GM19351 (cell line): ENCODE data around the gene MPPED1.

Experiments
- ATAC-seq: cut with Tn5 transposase; IDR thresholded peaks from one replicate; pipeline ENCODE4 v1.9.1; 2021; ENCODE audit warnings: mild to moderate bottlenecking, moderate library complexity; ENCODE audit not compliant: unreplicated experiment

Gene MPPED1

DNA sequence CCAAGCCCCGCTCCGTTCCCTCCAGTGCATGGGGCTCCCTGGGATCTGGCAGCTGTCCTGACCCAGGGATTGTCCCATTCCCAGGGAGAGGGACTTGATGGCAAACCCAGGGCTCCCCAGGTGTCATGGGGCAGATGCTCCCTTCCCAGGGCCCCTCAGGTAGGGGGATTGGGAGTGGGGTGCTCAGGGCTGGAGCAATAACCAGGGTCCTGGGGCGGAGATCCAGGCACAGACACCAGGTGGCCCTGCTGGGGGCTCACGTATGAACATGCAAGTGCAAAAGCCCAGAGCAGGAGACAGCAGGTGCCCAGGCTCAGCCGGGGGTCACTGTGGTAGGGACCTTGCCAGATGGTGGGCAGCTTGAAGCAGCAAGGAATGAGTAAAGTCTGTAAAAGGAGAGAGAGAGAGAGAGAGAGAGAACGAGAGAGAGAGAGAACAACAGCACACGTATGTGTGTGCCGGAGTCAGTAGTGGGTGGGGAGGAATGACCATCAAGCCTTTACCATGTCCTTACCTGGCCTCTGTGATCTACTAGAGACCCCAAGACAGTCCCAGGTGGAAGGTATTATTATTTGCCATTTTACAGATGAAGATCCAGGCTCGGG is 19.3 kb upstream of the MPPED1 start:
- ATAC-seq, result no peak

DNA sequence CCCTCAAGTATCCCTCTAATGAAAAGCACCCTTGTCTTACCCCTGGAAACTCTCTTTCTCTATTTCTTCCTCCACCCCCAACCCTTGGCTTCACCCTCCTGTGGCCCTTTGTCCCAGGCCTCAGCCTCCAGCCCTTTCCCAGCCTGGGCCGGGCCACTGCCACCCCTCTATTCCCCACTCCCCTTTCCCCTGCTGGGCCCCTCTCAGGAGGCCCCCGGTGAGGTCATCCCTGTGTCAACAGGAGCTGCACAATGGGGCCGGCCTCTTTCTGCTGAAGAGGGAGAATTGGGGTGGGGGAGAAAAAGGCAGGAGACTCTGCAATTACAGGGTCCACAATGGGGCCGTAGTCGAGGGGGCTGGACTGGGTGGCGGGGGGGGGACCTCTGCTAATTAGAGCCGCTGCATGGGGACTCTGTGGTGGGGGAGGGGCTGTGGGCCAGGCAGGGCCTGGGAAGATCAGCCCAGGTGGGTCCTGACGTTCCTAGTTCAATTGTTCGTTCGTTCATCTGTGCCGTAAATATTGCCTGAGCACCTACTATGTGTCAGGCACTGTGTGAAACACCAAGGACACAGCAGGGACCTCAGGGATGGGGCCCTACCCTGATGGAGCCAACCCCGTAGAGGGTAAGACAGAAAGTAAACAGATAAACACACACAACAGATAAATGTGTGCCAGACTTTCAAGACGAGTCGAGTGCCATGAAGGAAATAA is 18.5 kb upstream of the MPPED1 start:
- no peak for ATAC-seq

DNA sequence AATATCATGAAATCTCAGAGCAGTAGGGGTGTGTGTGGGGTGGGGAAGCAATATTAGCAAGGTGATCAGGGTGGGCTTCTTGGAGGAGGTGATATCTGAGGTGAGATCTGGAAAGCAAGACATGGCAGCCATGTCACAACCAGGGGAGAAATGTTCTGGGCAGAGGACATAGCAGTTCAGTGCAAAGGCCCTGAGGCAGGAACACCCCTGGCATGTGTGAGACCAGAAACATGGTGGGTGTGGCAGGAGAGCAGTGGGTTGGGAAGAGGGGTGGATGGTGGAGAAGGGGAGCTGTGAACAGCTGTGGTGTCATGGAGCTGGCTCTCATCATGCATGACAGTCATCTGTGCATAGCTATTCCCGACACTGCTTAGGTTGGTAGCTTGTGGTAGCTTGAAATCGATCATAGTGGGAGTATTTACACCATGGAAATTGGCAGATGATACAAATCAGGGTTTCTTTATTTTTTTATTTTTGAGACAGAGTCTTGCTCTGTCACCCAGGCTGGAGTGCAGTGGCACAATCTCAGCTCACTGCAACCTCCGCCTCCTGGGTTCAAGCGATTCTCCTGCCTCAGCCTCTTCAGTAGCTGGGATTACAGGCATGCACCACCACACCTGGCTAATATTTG is 17.9 kb upstream of the MPPED1 start:
- ATAC-seq, result no peak

DNA sequence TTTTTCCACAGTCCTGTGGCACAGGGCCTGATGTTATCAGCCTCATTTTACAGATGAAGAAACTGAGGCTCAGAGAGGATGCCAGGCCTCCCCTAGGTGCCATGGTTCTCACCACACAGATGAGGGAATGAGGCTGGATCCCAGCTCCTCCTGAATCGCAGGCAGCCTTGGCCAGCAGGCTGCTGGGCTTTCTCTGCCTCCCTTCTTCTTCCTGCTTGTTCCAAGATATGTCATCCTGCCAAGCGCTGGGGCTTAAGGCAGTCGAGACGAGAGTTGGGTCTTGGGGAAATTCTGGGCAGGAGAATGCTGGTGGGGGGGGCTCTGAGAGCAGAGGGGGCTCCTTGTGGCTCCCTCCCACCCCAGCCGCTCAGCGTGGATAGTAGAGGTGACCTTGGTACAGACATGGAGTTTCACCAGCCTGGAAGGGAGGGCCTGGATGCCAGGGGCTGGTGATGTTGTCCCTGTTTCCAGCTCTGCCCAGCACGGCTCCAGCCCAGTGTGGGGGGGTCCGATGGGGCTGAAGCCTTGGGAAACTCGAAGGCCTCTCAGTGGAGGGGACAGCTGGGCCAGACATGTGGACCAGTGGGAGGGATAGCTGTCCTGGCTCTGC is 16.6 kb upstream of the MPPED1 start:
- ATAC-seq, result no peak

DNA sequence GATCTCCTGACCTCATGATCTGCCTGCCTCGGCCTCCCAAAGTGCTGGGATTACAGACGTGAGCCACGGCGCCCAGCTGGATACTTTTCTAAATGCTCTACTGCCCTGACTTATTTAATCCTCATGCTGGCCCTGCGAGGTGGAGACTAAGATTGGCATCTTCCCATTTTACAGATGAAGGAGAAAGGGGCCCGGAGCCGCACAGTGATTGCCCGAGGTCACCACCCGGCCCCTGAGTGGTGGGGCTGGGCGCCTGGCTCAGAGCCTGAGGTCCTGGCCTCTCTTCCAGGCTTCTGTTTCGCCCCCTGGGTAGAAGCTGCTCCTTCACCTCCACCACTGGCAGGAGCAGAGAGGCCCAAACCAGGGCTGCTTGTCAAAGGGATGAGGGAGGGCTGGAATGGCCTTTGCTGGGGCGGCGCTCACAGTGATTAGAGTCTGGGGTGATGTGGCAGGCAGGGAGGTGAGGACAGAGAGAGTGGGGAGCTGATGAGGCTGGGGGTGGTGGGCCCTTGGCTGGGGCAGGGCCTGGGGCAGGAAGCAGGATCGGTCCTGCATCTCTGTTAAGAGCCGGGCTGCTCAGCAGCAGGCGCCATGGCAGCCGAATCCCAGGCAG is 15.4 kb upstream of the MPPED1 start:
- no peak for ATAC-seq

DNA sequence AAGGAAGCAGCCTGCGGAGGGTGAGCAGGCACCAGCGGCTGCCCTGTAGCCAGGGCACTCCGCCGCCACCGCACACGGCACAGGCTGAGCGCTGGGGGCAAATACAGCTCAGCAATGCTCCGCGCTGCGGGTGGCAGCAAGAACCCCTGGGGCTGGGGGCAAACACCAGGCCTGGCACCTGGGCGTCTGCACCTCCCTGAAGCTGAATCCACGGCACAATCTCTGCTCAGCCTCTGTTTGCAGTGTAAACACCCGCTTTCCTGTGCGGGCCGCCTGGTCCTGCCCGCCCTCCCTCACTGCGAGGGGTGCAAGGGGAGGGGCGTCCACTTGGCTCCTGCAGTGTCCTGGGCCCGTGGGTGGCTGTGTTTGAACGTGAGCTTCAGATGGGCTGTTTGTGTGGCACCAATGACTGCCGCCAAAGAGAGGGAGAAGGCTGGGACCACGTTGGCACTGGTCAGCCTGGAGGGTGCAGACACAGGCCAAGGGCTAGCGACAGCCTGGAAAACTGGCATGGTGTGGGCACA is 14.8 kb upstream of the MPPED1 start:
- no peak for ATAC-seq

DNA sequence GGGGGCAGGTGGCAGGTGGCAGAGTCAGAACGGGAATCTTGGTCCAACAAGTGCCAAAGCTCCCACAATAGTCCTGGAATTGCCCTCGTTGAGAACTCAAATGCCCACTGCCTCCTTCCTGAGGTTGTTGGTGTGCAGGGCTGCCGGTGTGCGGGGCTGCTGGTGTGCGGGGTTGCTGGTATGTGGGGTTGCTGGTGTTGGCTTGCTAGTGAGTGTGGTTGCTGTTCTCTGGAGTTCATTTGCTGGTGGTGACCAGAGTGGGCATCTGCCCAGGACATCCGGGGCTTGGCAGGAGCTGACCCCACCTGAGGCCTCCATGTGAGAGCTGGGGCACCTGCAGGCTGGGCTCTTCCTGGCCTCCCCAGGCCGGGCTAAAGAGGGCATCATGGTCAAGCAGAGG is 14.0 kb upstream of the MPPED1 start:
- ATAC-seq, result no peak

DNA sequence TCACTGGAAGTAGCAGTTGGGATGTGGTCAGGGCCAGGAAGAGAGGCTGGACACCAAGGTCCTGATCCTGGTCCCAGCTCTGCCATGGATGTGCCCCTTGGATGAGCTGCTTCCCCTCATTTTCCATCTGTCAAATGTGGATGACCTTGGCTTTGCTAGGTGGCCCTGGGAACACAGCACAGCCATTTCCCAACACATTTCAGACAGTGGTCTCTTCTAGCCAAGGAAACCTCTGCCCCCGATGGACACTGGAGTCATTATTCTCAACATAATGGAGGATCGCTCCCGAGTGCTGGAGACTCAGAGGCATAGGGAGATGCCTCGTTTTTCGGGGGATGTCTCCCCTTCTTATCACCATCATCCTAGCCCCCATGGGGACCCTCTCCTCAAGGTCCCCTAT is 13.6 kb upstream of the MPPED1 start:
- no peak for ATAC-seq

DNA sequence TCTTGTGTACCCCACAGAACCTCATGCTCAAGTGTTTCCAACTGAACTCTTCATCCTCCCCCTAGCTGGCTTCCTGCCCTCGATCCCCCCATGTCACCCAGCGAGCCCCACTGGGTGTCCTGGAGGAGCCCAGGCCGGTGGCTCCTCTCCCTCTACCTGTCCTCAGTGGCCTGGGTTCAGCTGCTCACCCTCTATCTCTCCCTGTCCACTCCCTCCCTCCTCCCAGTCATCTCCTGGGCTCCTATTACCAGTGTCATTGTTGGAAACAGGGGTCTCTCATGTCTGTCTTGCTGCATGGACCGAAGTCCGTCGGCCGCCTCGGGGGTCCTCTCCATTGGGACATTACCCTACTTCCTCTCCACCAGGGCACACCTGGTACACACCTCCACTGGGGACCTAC is 12.9 kb upstream of the MPPED1 start:
- no peak for ATAC-seq

DNA sequence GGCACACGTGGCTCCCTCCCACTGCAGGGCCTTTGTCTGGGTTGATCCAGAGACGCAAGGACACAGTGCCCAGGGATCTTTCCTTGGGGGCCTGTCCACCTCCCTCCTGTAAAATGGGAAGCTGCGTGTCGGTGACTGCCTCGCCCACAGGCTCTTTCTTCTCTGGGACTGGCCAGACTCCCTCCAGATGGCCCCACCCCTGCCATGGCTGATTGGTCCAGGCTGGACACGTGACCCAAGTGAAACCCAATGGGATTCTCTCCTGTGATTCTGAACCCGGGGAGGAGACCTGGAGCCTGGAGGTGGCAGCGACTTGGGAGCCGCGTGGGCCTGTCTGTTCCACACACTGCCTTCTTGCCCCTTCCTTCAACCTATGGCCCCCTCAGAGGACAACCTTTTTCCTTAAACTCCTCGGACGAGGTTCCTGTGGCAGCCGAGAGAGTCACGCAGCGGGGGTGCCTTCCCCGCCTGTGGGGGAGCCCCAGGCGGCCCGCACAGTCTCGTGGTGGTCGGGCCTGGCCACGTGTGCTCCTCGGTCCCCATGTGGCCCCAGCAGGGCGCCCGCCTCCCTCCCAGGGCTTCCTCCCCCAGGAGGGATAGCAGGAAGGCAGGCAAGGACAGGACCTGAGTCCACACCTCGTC is 12.4 kb upstream of the MPPED1 start:
- ATAC-seq, result no peak

DNA sequence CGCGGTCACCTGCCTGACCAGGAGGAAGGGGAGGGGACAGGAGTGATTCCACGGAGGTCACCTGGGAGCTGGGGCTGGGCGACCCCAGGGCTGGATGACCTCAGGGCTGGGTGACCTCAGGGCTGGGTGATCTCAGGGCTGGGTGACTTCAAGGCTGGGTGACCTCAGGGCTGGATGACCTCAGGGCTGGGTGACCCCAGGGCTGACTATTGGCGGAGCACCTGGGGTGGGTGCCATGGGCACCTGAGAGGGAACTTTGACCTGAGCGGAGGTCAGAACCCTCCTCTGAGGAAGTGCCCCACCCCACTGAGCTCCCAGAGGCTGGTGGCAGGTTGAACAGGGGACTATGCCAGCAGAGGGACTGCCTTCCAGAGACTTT is 11.8 kb upstream of the MPPED1 start:
- ATAC-seq, result no peak

DNA sequence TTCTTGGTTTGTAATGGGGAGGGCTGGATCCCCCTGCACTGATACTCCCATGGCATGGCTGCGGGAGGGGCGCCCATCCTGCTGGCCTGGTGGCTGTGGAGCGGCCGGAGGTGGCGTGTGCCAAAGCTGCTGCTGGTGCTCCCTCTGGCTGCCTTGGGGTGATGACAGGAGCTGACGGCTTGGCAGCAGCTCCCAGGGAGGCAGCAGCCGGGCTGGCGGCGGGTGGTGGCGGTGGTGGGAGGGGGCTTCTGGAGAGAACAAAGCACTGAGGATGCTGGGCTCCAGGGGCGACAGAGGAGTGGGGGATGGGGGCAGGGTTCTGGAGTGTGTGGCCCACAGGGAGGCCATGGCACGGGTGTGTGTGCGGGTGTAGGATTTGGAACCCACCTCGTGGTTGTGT is 11.4 kb upstream of the MPPED1 start:
- ATAC-seq, result no peak

DNA sequence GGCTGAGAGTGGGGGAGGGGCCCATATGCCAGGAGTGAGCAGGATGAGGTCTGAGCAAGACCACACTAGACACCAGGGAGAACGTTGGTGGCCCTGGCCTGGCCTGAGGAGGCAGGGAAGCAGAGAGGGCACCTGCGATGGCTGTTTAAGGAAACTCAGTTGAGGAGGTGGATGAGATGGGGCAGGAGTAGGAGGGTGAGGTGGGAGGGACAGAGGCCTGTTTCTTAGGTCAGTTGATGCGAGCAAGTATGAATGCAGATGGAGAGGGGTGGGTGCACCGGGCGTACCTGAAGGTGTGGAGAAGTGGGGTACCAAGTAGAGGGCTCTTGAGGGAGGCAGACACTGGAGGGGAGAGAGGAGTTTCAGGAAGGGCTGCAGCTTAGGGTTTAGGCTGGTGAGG is 10.6 kb upstream of the MPPED1 start:
- ATAC-seq, result no peak

DNA sequence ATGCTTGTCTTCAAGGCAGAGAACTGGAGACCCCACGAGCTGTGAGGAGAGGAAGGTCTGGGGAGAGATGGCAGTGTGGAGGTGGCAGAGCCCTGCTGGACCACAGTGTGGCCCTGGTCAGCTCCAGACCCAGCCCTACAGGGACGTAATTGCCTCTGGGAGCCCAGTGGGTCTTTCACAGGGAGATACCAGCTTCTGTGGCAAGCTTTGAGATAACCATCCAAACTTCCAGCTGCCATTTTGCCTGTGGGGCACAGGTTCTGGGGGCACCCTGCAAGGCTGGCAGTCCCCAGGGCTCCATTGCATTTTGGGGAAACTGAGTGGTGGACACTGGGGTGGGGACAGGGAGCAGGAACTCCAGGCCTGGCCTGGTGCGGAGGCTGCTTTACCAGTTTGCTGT is 10.2 kb upstream of the MPPED1 start:
- no peak for ATAC-seq

DNA sequence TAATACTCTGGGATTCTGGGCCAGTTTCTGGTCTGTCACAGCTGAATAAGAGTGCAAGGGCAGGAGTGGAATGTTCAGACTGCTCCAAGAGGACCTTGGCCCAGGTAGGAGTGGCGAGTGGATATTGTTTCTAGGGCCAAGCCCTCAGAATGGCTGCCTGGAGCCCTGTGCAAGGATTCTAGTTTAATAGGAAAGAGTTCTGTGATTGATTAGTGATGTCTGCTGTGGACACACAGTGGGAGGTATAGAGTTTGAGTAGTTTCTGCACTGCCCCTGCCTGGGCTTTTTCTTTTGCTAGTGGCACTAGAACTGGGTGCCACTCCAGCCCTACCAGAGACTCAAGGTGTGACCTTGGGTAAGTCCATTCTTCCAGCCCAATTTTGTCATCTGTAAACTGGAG is 9.7 kb upstream of the MPPED1 start:
- ATAC-seq, result no peak

DNA sequence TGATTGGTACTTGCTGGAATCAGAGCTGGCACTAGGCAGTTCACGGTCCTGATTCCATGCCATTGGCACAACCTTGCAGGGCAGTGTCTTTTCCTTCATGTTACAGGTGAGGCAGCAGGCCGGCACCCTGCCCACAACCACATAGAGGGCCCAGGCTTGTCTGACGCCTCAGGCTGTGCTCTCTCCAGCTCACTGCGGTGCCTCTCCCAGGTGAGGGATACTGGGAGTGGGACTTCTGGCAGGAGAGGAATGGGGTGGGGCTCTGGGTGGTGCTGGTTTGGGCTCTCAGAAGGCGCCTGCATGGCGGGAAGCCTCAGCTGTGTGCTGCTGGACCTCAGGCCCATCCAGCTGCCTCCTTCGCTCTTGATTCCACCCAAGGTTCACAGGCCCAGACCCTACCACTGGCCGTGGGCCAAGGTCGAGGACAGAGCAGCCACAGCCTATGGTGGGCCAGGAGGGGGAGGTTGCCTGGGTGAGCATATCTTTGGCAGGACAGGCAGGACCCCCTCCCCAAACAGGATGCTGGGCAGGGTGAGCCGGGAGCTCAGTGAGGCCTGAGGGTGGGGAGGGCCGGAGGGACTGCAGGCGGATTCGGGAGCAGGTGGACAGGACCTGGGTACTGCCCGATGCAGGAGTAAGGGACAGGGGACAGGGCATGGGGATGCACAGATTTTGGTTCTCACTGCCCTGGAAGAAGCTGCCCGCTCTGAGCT is 7.0 kb upstream of the MPPED1 start:
- no peak for ATAC-seq

DNA sequence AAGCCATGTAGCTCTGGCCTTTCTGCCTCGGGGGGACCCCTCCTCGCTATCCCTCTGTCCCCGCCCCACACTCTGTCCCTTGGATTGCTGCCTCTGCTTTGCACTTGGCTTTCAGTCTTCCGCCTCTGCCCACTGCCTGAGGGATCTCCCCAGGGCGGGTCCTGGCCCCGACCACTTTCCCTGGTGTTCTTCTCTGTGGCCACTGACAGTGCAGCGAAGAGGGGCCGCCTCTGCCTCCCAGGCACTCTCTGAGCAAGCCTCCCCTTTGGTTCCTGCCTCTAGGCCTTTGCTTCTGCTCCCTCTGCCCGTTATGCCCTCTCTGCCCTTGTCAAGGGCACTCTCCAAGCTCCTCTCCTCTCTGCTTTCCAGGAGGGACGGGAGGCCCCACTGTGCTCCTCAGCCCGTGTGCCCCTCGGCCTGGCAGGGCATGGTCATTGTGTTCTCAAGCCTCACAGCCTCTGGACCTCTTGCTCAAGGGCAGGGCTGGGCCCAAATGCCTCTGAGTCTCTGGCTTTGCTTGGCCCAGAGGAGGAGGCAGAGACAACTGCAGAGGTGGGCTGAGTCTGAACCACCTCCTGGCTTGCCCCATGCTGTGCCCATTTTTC is 5.5 kb upstream of the MPPED1 start:
- no peak for ATAC-seq

DNA sequence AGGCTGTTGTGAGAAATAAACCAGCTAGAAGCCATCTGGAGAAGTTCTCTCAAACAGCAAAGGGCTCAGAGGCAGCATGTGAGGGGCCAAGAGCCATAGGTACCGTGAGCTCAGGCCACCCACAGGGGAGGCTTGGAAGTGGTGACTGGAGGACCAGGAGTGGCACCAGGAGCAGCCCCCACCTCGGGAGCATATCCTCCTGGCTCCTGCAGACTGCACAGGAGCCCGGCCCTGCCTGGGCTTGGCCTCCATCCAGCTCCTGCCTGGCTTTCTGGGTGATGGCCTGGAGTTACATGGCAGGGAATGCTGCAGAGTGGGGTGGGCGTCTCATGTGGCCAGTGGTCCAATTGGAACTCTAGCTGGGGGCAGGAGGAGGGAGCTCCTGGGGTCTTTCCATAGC is 4.2 kb upstream of the MPPED1 start:
- ATAC-seq, result no peak

DNA sequence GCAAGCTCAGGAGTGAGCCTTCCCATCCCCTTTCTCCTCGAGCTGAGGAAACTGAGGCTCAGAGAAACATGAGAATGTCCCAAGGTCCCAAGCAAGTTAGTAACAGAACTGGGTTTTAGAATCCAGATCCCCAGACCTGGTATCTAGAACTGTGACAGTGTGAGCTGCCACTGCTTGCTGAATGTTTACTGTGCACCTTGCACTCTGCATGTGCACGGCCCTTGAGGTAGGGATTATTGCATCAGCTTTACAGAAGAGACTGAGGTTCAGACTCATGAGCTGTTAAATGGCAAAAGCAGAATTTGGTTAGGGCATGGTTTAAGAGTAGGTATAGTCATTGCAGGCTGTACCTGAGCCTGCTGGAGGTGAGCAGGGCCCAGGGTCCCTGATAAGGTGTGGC is 3.8 kb upstream of the MPPED1 start:
- no peak for ATAC-seq

DNA sequence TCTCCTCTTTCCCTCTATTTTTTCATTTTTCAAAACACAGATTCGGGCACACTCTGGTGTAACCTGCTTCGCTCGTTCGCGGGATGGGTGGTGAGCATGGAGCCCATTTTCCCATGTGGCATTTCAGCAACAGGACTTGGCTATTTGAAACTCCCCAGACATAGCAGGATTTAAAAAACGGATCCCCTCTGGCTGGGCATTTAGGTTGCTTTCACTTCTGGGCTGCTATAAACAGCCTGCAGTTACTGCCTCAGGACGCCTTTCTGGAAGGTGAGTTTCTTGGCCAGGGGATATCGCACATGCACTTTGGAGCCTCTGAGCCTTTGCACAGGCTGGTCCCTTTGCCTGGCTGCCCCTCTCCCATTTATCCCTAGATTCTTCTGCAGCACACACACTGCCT is 2.8 kb upstream of the MPPED1 start:
- ATAC-seq, result no peak
